NOMO-1 treated with DMSO at 0.1 percent for 48 hours (cell line): Measurements from ENCODE around the gene TP53I13.

Experiments
- DNase-seq: peaks from one replicate; lab custom pipeline; 2025; ENCODE audit not compliant: unreplicated experiment; lab: John Stamatoyannopoulos, UW

TP53I13 gene

DNA sequence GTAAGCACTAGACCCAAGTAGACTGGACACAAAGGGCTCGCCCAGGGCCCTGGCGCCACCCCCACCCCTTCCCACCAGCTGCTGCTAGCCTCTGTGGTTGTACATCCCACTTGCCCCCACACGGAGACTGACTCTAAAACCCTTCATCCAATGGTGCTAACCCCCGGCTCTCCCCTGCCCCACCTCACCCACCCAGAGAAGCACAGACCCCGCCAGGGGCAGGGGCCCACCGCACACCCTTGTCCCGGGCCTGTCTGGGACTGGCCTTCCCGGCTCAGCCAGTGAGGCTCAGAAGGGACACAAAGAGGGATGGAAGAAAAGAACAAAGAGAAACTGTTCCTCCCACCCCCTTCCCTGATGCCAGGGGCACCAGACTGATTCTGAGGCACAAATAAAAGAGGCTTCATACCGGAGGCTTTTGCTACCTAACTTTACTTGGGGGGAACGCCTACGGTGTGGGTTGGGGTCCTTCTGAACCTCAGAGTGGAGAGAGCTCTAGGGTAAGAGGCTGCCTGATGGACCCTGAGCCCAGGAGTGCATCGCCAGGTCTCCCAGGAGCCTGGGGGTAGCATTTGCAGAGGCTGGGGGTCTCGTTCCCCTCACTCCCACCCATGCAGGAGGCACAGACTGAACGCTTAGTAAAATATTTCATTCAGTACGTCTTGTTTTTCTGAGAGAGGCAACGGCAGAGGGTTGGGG is 46.0 kb downstream of the TP53I13 start:
- no peak for DNase-seq

DNA sequence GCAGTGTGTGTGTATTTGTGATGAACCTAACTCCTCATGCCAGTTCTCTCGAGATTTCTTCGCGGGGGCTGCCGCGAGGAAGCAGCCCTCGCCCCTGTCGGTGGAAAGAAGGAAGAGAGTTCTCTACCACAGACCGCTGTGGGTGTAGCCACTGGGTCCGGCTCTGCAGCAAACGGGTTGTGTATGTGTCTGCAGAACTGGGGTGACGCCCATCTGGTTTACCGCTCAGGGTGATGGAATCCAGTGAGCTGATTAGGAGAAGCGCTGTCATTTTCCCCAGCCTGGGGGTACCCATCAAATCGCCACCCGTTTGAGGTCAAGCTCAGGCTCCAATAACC is 46.5 kb downstream of the TP53I13 start:
- DNase-seq = peak; percentile 47

DNA sequence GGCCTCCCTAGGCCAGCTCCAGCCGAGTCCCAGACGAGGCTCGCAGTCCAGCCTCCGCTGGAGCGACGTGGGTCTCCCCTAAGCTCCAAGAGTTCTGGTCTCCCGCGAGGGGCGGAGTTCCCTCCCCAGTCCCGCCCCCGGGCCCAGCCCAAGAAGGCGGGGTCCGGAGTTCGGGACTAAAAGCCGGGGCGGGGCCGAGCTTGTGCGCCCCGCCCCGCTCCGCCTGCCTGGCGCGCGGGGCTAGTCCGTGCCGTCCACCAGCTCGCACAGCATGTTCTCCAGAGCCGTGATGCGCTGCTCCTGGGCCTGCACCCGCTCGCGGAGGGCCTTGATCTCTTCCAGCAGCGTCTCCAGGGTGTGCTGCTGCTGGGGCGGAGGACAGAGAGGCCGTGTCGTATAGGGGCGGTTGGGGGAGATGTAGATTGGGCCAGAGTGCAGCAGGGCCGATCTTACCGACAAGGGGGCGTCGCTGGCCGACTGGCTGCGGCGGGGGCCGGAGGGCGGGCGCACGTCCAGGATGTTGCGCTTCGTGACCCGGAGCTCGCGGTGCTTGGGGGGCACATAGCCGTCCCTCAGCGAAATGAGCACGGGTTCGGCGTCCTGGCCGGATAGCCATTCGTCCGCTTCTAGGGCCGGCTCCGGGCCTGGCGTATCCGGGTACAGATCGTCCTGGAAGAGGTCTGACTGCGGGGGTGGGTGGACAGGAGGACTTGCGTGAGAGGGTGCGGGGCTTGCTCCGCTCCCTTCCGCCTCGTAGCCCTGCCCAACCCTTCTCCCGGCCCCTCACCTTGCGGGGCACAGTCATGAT is 47.2 kb downstream of the TP53I13 start:
- peak; percentile 59 for DNase-seq

DNA sequence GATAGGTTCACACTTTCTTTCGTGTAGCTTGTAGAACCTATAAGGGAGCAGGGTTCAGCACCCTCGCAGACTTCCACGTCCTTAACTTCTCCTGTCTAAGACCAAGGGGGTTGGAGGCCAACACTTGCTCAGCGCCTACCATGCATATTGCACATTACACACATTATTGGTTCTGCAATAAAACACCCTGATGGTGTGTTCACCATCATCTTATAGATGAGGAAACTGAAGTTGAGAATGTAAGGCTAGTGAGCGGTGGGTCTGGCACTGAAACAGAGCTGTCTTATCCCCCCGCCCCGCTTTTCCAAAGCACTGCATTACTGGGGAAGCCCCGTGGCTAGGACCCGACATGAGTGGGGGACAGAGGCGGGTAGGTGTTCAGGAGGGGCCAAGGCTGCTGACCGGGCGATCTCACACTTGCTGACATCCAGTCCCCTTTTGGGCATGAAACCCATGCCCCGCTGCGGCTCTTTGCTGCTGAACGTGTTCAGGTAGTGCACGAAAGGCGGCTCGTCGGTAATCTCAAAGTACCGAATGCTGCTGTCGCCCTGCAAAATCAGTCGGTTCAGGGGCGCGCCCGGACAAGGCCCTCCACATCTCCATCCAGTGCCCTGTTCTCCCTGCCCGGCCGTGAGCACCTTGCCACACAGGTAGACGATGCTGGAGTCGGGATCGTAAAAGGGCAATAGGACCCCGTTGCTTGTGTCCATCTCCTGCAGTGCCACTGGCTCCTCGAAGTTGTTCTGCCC is 48.0 kb downstream of the TP53I13 start:
- no peak for DNase-seq

DNA sequence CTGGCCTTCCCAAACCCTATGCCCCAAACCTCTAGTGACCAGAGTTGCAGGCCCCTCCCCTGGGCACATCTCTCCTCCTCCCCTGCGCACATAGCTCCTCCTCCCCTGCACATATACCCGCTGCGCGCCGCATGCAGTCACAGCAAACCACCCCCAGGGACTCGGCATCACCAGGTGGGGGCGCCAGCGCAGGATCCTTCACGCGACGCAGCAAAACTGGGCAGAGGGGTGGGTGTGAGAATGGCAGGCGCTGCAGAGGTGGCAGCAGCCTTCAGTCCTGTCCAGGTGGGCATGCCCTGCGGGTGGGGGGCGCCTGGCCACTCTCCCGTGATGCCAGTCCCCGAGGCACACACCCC is 48.6 kb downstream of the TP53I13 start:
- DNase-seq = peak; percentile 82

DNA sequence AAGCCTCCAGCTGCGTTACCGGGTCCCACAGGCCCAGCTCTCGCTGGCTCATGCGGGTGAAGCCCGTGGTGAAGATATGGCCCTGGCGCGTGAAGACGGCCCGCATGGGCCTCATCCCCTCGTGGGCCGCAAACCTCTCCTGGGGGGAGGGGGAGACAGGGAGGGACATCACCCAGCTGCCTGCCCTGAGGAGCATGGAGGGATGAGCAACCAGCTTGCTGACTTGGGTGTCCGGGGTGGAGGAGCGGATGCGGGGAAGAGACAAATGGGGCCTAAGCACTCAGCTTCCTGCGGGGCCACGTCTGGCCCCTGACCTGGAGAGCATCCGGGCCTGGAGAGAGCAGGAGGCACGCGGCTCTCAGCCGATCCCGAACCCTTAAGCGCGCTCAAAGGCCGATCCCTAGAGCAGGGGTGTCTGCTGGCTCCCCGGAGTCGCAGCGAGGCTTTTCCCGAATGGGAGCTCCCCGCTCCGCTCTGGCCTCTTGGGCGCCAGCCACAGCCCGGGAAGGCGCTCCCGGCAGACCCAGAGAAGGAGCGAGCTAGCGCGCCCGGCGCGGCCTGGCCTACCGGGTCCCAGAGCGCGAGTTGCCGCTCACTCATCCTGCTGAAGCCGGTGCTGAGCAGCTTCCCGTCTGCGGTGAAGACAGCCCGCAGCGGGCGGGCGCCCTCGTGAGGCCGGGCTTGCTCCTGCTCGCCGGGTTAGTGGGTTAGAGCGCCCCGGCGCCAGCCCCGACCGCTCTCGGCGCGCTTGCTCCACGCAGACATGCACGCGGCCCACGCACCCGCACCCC is 49.2 kb downstream of the TP53I13 start:
- DNase-seq = peak; percentile 80

GRCh38 chr17:29618272-29619065 is 50.0 kb downstream of the TP53I13 start:
- no peak for DNase-seq

GRCh38 chr17:29619251-29619650 is 50.8 kb downstream of the TP53I13 start:
- peak; percentile 8 for DNase-seq

DNA sequence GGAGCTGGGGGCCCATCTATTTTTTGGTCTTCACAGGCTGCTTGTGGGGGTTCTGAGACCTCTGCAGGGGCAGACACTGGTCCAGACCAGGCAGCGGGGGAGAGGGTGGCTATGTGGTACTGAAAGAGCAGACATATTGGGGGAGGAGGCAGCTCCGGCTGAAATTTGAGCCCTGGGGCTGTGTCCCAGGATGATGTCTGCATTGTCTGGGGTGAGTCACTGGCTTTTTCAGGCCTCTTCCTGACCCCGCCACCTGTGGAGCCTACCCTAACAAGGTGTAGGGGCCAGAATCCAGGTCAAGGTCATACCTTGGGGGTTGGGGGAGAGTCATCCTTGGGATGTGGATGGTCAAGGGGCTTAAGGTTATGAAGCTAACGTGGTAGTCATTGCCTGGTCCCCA is 51.8 kb downstream of the TP53I13 start:
- no peak for DNase-seq

- DNase-seq = no peak
These were observed 52.4 kb downstream of the TP53I13 start for GRCh38 chr17:29620779-29621500.

GRCh38 chr17:29621751-29622194 is 53.3 kb downstream of the TP53I13 start:
- DNase-seq = no peak
